ENCODE data around the gene FAM98C.
"Not testable (repeated sequence)": the region's sequence is repeated elsewhere in the genome, so short reads cannot be mapped to it uniquely, and the experiment has no call there.

FAM98C gene

DNA sequence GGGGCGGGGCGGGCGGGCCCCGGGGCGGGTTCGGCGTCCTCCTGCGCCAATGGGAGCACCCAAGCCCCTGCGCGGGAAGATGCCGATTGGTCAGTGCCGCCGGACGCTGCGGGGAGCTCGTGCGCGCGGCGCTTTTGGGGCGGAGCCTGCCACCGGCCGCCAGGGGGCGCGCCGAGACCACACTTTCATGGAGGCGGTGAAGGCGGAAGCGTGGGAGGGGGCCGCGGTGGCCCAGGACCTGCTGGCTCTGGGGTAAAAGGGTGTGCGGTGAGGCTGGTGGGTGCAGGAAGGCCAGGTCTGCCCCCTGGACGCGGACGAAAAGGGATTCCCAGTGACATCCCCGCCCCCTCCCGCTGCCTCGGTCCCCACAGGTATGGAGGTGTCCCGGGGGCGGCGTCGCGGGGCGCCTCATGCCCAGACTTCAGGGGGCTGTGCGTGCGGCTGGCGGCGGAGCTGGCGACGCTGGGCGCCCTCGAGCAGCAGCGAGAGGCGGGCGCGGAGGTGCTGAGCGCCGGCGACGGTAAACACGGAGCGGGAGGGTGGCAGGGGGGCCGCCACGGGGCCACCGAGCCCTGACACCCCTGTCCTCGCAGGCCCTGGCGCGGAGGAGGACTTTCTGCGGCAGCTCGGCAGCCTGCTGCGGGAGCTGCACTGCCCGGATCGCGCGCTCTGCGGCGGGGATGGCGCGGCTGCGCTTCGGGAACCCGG, at the start of gene FAM98C:
Gene FAM98C (plus strand): TSS at position 127 of the 708 bp plus-strand sequence. CDS start 61 bp downstream, at position 188.
- peak; percentile 96 for DNase-seq

DNA sequence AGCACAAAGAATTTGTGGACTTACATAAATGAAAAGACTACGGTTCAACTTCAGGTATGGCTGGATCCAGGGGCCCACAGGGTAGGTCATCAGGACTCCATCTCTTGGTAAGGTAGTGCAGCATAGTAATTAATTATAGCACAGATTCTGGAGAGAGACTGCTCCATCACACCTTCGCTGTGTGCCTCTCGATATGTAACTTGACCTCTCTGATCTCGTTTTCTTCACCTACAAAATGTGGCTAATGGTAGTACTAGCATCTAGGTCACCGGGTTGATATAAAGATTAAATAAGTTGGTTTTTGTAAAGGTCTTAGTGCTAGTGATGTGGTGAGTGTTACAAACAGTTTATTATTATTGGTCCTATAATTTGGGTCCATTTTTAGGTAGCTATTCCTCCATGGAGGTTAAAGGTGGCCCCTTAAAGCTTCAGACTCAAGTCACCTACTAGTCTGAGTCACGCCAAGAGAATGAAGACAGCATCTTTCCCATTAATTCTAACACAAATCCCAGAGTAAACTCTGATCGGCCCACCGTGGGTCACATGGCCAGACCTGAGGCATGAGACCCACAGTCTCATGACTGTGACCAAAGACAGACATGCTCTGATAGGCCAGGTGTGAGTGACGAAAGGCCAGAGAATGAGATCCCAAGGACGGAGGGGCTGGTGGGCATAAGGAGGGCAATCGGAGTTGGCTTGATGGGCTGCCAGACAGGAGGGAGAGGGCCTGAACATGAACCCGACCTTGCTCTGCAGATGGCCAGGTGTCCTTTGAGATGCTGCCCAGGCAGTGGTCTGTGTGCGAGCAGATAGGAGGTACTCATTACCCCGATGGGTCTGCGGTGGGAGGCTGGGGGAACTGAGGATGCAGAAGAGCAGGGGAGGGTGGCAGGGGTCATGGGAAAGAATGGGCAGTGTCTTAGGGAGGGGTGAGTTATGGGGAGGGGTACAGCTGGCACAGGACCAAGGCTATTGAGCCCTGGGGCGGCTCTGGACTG, 46.9 kb upstream of the FAM98C start:
- no peak for DNase-seq

DNA sequence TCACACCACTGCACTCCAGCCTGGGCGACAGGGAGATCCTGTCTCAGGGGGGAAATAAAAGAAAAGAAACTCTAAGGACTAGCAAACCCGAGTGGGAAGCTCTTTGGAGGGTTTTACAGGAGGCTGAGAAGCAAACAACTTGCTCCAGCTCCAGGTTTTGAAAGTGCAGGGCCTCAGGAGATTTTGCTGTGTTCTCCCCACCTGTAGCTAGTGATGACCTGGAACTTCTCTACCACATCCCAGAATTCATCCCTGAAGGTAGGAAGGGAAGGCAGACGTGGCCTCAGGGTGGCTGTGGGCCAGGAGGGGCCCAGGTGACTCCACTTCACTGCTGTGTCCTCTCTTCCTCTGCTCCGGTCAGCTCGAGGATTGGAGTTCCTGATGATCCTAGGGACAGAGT, 44.8 kb upstream of the FAM98C start:
- no peak for DNase-seq

DNA sequence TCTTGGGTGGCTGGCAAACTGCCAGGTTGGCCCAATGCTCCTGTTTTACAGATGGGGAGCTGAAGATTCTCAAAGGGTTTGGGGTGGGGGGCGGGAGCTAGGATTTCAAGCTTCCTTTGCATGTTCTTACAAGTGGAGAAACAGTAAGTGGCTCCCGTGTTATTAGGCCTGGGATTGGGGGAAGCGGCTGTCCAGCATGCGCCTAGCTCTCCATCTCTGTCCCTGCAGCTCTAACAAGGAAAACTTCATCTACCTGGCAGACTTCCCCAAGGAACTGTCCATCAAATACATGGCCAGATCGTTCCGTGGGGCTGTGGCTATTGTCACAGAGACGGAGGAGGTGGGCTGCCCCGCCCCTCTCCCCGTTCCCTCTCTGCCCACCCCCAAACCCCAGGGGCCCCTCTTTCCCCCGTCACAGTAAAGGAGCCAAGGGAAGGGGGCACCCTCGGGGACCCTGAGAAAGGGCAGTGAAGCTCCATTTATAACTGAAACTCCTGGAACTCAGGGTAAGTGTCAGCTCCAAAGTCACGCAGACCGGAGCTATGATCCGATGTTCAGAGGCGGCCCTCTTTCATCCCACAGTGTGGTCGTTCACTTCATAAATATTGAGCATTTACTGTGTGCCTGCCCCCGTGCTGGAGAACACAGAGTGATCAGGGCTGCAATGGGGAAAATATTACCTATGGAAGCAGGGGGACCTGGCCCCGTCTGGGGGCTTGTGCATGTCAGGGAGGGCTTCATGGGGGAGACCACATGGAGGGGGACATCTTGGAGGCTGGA, 43.5 kb upstream of the FAM98C start:
- no peak for DNase-seq

DNA sequence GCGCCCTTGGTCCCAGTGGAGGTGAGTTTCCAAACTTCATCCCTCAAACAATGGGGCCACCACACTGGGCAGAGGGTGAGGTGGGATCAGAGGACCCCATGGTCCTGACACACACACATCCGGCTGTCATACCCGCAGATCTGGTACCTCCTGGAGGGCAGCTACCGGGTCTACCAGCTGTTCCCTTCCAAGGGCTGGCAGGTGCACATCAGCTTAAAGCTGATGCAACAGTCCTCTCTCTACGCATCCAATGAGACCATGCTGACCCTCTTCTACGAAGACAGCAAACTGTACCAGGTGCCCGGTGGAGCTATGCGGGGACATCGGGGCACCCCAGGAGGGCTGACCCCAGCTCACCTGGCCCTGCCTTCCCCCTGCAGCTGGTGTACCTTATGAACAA, 42.5 kb upstream of the FAM98C start:
- DNase-seq = no peak

DNA sequence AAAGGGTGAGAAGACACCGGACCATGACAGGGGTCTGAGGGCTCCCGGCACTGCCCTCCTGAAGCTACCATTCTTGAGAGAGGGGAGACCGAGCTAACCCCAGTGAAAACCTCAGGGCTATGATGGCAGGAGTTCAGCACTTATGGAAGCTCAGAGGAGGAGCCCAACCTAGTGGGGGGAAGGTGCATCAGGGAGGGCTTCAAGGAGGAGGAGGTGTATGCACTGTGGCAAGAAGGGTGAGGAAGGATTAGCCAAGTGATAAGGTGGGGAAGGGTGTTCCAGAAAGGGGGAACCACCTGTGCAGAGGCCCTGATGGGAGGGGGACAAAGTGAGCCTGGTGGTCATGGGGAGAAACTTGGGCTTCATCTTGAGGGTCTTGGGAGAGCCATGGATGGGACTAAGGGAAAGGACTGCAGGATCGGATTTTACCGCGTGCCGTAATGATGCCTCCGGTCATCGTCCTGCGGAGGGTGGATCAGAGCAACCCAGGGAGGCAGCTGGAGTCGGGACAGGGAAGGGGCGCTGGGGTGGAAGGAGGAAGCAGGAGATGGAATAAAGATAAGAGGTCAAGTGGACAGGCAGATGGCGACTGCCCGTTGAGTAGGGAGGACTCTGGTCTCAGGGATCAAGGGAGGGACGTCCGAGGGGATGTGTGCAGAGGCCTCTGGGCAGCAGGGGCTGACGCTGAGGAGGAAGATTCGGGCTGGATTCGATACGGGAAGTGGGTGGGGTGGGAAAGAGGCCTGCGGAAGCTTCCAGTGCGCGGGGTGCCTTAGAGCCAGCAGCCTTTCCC, 41.9 kb upstream of the FAM98C start:
- DNase-seq = no peak

DNA sequence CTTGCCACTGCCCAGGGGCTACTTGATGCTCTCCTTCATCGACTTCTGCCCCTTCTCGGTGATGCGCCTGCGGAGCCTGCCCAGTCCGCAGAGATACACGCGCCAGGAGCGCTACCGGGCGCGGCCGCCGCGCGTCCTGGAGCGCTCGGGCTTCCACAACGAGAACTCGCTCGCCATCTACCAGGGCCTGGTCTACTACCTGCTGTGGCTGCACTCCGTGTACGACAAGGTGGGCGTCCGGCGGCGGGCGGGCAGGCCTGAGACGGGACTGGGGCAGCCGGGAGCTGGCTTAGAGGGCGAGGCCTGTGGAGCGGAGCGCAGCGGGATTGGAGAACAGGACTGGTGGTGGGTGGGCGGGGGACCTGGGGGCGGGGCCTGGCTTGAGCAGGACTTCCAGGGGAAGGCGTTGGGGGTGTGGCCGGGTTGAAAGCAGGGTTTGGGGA, 41.2 kb upstream of the FAM98C start:
- peak; percentile 45 to 53 for DNase-seq

DNA sequence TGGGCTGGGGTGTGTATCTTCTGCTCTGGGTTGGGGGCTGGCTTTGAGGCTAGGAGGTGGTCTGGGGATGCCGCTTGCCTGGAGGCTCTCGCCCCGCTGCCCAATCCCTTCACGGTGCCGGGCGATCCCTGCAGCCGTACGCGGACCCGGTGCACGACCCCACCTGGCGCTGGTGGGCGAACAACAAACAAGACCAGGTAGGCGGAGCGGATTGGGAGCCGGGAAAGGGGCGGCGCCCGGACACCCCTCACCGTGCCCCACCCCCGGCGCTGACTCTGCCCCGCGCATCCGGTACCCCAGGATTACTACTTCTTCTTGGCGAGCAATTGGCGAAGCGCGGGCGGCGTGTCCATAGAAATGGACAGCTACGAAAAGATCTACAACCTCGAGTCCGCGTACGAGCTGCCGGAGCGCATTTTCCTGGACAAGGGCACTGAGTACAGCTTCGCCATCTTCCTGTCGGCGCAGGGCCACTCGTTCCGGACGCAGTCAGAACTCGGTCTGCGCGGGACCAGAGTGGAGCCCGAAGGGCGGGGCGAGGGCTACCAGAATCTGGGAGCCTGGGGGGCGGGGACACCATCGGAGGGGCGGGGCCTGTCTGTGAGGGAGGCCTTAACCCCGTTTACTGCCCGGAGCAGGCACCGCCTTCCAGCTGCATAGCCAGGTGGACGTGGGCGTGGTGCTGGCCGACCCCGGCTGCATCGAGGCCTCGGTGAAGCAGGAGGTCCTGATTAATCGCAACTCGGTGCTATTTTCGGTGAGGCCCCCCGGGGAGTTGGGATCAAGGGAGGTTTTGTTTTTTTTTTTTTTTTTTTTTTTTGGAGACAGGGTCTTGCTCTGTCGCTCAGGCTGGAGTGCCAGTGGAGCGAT, 40.6 kb upstream of the FAM98C start:
- DNase-seq = peak; percentile 67 to 68

DNA sequence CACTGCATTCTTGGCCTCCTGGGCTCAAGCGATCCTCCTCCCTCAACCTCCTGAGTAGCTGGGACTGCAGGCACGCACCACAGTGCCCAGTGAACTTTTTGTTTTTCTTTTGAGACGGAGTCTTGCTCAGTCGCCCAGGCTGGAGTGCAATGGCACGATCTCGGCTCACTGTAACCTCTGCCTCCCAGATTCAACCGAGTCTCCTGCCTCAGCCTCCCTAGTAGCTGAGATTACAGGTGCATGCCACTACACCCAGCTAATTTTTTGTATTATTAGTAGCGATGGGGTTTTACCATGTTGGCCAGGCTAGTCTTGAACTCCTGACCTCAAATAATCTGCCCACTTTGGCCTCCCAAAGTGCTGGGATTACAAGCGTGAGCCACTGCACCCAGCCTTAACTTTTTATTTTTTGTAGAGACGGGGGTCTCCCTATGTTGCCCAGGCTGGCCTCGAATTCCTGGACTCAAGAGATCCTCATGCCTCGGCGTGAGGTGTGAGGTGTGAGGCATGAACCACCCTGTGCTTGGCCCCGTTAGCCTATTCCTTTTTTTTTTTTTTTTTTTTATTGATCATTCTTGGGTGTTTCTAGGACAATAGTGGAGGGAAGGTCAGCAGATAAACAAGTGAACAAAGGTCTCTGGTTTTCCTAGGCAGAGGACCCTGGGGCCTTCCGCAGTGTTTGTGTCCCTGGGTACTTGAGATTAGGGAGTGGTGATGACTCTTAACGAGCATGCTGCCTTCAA, 39.8 kb upstream of the FAM98C start:
- not testable (repeated sequence) for DNase-seq

DNA sequence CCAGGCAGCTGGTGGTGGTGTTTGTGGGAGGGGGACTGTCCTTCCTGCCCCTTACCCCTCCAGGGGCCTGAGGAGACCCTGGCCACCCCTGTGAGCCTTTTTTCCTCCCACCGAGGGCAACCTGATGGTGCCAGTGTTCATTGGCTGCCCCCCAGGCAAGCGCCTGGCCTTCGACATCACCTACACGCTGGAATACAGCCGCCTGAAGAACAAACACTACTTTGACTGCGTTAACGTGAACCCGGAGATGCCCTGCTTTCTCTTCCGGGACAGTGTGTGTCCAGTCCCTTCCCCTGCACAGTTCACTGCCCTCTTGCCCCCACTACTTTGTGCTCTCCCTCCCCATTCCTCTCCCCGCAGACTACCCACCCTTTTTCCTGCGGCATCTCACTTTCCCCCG, 35.9 kb upstream of the FAM98C start:
- DNase-seq = no peak

DNA sequence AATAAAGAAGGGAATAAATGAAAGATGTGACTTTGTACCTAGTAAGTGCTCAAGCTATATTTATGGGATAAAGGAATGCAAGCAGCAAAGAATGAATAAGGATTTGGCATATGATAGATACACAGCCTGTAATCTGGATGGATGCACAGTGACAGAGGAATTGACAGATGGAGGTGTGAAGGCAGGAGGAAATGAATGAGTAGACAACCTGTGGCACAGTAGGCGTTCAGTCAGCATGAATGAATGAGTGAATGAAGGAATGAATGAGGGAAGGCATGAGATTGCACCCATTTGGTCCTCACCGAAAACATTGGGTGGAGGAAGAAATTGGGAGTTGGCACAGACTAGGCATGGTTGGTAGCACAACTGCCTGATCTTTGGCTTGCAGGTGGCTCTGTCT, 33.3 kb upstream of the FAM98C start:
- no peak for DNase-seq

DNA sequence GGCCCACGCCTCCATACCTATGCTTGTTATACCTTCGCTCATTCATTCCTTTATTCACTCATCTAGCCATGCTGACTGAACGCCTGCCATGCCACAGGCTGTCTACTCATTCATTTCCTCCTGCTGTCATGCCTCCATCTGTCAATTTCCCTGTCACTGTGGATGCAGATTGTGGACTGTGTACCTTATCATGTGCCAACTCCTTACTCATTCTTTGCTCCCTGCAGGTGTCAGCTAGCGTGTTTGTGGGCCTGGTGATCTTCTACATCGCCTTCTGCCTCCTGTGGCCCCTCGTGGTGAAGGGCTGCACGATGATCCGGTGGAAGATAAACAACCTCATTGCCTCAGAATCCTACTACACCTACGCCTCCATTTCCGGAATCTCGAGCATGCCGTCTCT, 32.6 kb upstream of the FAM98C start:
- no peak for DNase-seq

DNA sequence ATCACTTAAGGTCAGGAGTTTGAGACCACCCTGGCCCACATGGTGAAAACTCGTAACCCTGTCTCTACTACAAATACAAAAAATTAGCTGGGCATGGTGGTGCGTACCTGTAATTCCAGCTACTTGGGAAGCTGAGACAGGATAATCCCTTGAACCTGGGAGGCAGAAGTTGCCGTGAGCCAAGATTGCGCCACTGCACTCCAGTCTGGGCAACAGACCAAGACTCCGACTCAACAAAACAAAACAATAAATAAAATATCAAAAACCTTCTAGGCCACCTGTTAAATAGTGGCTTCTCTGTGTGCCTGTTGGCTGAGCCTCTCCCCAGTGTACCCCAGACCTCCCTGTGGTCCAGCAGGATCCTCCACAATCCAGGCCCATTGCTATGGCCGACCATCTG, 31.8 kb upstream of the FAM98C start:
- DNase-seq = no peak

DNA sequence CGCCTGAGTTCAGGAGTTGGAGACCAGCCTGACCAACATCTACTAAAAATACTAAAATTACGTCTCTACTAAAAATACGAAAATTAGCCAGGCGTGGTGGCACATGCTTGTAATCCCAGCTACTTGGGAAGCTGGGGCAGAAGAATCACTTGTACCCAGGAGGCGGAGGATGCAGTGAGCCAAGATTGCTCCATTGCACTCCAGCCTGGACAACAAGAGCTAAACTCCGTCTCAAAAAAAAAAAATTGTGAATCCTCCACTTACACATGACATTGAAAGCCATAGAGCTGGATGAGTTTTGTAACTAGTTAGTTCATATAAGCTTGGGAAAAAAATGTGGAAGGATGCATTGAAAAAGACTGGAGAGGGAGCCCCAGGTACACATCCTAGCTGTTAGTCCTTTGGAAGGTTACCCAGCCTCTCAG, 29.0 kb upstream of the FAM98C start:
- DNase-seq = no peak

DNA sequence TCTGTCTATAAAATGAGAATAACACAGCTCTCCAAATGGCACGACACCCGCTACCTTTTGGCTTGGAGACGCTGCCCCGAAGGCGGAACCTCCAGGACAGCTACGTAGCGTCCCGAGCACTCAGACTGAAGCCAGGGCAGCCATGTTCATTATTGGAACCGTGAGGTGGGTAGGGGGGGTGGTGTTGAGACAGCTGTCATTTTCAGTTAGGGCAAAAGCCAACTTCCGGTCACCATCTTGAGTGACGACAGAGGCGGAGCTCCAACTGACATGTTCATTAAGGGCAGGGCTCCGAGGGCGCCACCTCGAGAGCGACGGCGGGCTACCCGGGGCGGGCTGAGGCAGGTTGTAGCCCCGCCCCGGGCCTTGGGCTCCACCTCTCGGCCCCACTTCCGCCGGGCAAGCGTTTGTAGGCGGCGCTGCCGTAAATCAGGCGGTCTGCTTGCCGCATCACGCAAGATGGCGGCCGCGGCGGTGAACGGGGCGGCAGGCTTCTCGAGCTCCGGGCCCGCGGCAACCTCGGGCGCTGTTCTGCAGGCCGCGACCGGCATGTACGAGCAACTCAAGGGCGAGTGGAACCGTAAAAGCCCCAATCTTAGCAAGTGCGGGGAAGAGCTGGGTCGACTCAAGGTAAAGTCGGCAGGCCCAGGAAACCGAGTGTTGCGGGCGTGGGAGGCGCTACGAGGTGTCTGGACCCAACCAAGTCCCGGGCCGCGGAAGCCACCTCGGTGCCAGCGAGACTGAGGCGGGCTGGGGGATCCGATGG, 28.4 kb upstream of the FAM98C start, which contains the start of gene PSMD8:
Gene PSMD8 (plus strand): TSS at position 240 of the 766 bp plus-strand sequence. CDS start 31 bp downstream, at position 271.
- peak; percentile 97 for DNase-seq

DNA sequence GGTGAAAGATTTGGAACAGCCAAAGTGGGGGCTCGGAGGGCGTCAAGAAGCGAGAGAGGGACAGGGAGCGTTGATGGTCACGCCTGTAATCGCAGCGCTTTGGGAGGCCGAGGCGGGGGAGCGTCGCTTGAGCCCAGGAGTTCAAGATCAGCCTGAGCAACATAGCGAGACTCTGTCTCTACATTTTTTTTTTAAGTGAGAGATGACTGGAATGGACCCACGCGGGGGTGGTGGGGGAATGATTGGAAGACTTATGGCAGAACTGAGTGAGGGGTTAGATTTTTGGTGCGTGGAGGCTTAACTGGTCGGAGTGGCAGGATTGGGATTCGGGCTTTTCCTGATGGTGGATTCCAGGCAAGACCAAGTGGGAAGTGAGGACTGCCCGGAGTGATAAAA, 27.8 kb upstream of the FAM98C start:
- DNase-seq = no peak

DNA sequence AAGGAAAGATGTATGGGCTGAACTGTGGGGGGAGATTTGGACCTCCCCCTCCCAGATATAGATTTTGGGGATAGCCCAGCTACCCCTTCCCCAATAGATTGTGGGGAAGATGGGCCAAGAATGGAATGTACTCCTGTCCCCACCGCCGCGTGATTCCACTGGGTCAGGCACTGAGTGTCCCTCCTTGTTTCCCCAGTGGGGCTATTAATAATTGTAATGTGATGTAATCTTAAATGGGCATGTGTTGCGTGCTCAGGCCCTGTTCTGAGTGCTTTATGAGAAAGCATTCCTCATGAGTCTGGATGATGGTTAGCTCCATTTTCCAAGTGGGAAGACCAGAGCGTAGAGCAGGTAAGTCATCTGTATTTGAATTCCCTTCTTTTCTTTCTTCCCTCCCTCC, 27.1 kb upstream of the FAM98C start:
- no peak for DNase-seq

DNA sequence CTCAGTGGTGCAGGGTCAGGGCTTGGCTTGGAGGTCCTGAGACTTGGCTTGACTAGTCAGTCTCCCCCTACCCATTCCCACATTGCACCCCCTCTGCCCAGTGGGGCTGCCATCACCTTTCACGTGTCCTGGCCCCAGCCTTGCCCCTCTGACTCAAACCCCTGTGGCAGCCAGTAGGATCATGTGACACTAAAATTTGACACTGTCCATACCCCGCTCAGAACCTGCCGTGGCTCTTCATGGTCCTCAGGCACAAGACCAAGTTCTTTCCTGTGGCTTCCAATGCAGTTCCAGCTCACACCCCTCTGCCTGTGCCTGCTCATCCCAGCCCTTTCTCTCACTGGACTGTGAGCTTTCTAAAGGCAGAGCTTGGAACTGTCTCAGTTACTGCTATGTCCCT, 26.3 kb upstream of the FAM98C start:
- DNase-seq = no peak

DNA sequence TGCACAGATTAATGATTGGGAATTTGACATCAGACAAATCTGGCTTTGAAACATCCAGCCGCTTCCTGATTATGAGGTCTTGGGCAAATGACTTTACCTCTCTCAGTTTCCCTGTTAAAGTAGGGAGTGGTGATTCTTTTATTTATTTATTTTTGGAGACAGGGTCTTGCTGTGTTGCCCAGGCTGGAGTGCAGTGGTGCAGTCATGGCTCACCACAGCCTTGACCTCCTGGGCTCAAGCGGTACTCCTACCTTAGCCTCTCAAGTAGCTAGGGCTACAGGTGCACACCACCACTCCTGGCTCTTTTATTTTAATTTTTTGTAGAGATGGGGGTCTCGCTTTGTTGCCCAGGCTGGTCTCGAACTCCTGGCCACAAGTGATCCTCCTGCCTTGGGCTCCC, 25.8 kb upstream of the FAM98C start:
- DNase-seq = no peak

DNA sequence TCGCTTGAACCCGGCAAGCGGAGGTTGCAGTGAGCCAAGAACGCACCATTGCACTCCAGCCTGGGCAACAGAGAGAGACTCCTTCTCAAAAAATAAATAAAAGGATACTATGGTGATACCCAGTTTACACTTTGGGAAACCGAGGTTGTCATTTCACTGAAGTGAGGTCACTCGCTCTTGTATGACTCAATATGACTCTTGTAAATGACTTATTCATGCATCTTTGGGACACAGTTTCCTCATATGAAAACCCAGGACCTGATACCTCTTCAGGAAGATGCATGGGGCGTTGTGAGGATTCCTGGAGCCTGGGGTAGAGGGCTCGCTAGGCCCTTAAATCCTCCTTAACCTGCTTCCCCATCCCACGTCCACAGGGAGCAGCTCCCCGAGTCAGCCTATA, 24.0 kb upstream of the FAM98C start:
- no peak for DNase-seq

All from activated CD4-positive, alpha-beta T cell treated with anti-CD3 and anti-CD28 coated beads, Interleukin-2, amount 50 U/mL, for 4 hours (primary cell).